ENCODE measurements around the gene CSNK1G3.

CSNK1G3 gene

DNA sequence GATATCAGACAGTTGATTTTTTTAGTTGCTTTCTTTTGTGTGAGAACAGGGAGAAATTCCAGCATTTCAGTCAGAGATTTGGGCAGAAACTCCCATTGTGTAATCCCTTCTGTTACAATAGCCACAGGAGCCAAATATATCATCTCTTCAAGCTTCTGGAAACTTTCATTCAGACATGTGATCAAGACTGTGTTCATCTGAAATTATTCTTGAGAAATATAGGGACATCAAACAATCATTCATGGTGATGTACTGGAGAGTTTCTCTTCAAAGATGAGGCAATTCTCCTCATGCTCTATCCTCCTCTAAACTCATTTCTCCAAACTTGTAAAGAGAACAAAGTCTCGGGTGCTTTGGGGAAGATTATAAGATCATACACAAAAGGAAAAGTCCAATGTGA is 35.2 kb upstream of the CSNK1G3 start:
- no peak overlapping the region for H3K27ac ChIP-seq
- TF ChIP-seq CTCF (IDR thresholded peaks at IDR 0.05): no peak
- H3K4me3 ChIP-seq (ENCODE audit: low read depth in 1 of 2, low read length in 1 of 2): no peak overlapping the region
- H3K27me3 ChIP-seq: peaks cover 5% of the 10 kb centered on the region
- no peaks in the 10 kb centered on the region for H3K36me3 ChIP-seq
- no peaks in the 10 kb centered on the region for H3K4me1 ChIP-seq (ENCODE audit: control insufficient read depth in 1 of 2, insufficient read depth in 1 of 2, low read depth in 1 of 2, low read length in 1 of 2)
- no peaks in the 10 kb centered on the region for H3K9me3 ChIP-seq

DNA sequence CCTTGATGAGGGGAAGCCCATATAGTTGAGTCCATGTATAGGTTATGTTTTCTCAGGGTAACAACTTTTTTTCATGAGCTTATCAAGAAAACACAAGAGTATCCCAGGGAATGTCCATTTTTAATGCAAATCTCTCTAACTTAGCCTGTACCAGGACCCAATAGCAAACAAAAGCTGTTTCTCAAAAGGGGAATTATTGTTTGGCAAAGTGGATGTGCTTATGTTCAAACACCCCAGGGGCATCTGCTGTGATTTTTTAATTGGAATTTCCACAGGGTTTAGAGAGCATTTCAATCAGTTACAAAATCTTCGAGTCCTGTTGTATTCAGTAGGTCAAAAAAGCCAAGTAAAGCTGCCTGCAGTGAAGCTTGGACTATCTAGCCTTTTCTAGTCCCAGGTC is 33.4 kb upstream of the CSNK1G3 start:
- Histone ChIP-seq H3K4me3 (ENCODE audit: low read depth in 1 of 2, low read length in 1 of 2) (no peak overlapping the region), H3K27me3 (peaks cover 5% of the 10 kb centered on the region), H3K4me1 (ENCODE audit: control insufficient read depth in 1 of 2, insufficient read depth in 1 of 2, low read depth in 1 of 2, low read length in 1 of 2) (no peaks in the 10 kb centered on the region), H3K36me3 (no peaks in the 10 kb centered on the region), H3K9me3 (no peaks in the 10 kb centered on the region), H3K27ac (no peak overlapping the region)
- no peak for TF ChIP-seq CTCF (IDR thresholded peaks at IDR 0.05)

DNA sequence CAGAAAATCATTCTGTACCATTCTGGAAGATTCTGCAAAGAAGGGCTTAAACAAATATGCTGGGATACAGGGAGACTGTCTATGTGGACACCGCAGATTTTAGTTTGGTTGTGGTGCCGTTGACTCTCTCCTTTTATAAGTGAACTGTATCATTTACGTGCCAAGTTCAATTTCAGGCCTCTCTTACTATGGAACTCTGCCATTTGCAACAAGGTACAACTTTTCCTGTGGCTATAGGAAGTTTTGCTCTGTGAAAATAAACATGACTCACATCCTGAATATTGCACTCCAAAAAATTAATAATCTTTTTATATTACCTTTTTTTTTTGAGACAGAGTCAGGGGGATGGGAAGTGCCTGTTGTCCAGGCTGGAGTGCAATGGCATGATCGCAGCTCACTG is 29.7 kb upstream of the CSNK1G3 start:
- H3K4me1 ChIP-seq (ENCODE audit: control insufficient read depth in 1 of 2, insufficient read depth in 1 of 2, low read depth in 1 of 2, low read length in 1 of 2): no peaks in the 10 kb centered on the region
- H3K9me3 ChIP-seq: no peaks in the 10 kb centered on the region
- H3K27ac ChIP-seq: no peak overlapping the region
- H3K4me3 ChIP-seq (ENCODE audit: low read depth in 1 of 2, low read length in 1 of 2): no peak overlapping the region
- peaks cover 8% of the 10 kb centered on the region for H3K27me3 ChIP-seq
- no peaks in the 10 kb centered on the region for H3K36me3 ChIP-seq
- no peak for TF ChIP-seq CTCF (IDR thresholded peaks at IDR 0.05)

DNA sequence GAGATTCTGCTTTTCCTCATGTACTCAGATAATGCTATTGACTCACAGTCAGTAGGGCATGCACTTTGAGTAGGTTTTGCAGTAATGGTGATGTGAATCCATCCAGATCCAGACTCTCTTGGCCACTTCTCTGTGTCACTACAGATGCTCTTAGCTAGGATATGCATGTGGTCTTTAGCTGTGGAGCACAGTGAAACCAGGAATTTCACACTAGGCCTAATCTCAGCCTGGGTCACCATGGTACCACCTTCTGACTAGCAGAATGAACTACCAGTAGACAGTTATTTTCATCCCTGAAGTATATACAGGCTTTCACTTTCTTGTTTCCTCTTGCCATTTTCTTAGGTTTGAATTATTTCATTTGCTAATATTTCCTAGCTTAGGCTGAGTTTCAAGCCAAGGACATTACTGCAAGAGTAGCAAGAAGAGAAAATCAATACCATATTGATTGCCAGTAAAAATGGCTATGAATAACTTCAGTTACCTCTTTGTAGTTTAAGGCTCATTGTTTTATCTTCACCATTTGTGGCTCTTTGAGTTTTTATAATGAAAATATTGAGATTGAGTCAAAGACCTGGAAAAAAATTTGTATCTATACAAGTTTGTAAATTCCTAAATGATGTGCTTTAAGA is 28.4 kb upstream of the CSNK1G3 start:
- Histone ChIP-seq H3K27ac (no peak overlapping the region), H3K4me1 (ENCODE audit: control insufficient read depth in 1 of 2, insufficient read depth in 1 of 2, low read depth in 1 of 2, low read length in 1 of 2) (no peaks in the 10 kb centered on the region), H3K27me3 (peaks cover 10% of the 10 kb centered on the region), H3K36me3 (no peaks in the 10 kb centered on the region), H3K9me3 (no peaks in the 10 kb centered on the region), H3K4me3 (ENCODE audit: low read depth in 1 of 2, low read length in 1 of 2) (no peak overlapping the region)
- TF ChIP-seq CTCF (IDR thresholded peaks at IDR 0.05): no peak

GRCh38 chr5:123485275-123485674 is 26.7 kb upstream of the CSNK1G3 start:
- H3K4me1 ChIP-seq (ENCODE audit: control insufficient read depth in 1 of 2, insufficient read depth in 1 of 2, low read depth in 1 of 2, low read length in 1 of 2): no peaks in the 10 kb centered on the region
- peaks cover 10% of the 10 kb centered on the region for H3K27me3 ChIP-seq
- no peak overlapping the region for H3K4me3 ChIP-seq (ENCODE audit: low read depth in 1 of 2, low read length in 1 of 2)
- no peaks in the 10 kb centered on the region for H3K9me3 ChIP-seq
- H3K36me3 ChIP-seq: no peaks in the 10 kb centered on the region
- H3K27ac ChIP-seq: no peak overlapping the region
- no peak for TF ChIP-seq CTCF (IDR thresholded peaks at IDR 0.05)
